A549 (cell line): ENCODE results near the gene S100A4. TPM values are rescaled to one million over a fixed set of nuclear protein-coding genes. Genes with fewer than 3 reads are reported as not detected.
"Not testable (repeated sequence)": the region's sequence is repeated elsewhere in the genome, so short reads cannot be mapped to it uniquely, and the experiment has no call there.

ENCODE experiments used
- ATAC-seq, 2 experiments: fragments of 200-7000 bp in 1 of 2; fragments of >200 bp in 1 of 2; cut with Nextera tagmentation in 1 of 2; cut with Tn5 transposase in 1 of 2; 3 replicates each; pipeline versions ENCODE4 v1.8.0 to v1.9.1; 2018 to 2020; ENCODE audit warnings: mild to moderate bottlenecking in 1 of 2, moderate library complexity in 1 of 2
- CTCF ChIA-PET: fragments of 300-600 bp; sonication (Branson Sonifier 250); formaldehyde crosslinking; extraction: SDS; loops from one replicate; lab custom pipeline; 2021; ENCODE audit warnings: antibody characterized with exemption, inconsistent platforms; lab: Yijun Ruan, JAX
- POLR2A ChIA-PET: fragments of 350-600 bp; formaldehyde crosslinking; extraction: SDS; loops from one replicate; lab custom pipeline; 2021; ENCODE audit warnings: antibody characterized with exemption, inconsistent platforms; lab: Yijun Ruan, JAX
- DNase-seq, 2 experiments: peaks; one replicate each; pipeline versions ENCODE4 v3.0.0 to v3.0.0-alpha.2; 2011 to 2016; ENCODE audit warnings: low read depth in 1 of 2, low spot score in 1 of 2
- FAIRE-seq: peaks from 2 replicates; lab custom pipeline; 2011; peaks lifted over from hg19 to GRCh38; lab: Jason Lieb, UNC
- H3K27ac ChIP-seq, 2 experiments: fragments of >200 bp; sonication (Bioruptor Twin); formaldehyde crosslinking; 3 replicates each; pipeline ENCODE4 v1.5.1; 2016 to 2017
- H3K4me1 ChIP-seq: fragments of >200 bp; sonication (Bioruptor Twin); formaldehyde crosslinking; 3 replicates; pipeline ENCODE4 v1.6.1; 2016
- H3K4me2 ChIP-seq: fragments of >200 bp; sonication (Bioruptor Twin); formaldehyde crosslinking; 3 replicates; pipeline ENCODE4 v1.6.1; 2016
- H3K4me3 ChIP-seq: fragments of >200 bp; sonication (Bioruptor Twin); formaldehyde crosslinking; 3 replicates; pipeline ENCODE4 v1.5.1; 2016
- H3K9me3 ChIP-seq: fragments of >200 bp; sonication (Bioruptor Twin); formaldehyde crosslinking; 3 replicates; pipeline ENCODE4 v1.6.1; 2016
- CBX2 ChIP-seq: fragments of 200-600 bp; sonication (generic); IDR thresholded peaks from 2 replicates; pipeline ENCODE4 v1.6.1; 2016; ENCODE audit warnings: low read depth, mild to moderate bottlenecking, borderline replicate concordance
- CEBPB ChIP-seq, 2 experiments: fragments of >200 bp in 1 of 2; sonication (Bioruptor Twin) in 1 of 2; formaldehyde crosslinking in 1 of 2; IDR thresholded peaks; 2 replicates each; pipeline ENCODE4 v1.6.1; 2012 to 2016
- EP300 ChIP-seq, 2 experiments: fragments of >200 bp; sonication (Bioruptor Twin); formaldehyde crosslinking; IDR thresholded peaks; 2 replicates in 1 of 2; 3 replicates in 1 of 2; pipeline ENCODE4 v1.6.1; 2016 to 2017
- FOSB ChIP-seq: fragments of 250-450 bp; sonication (Bioruptor Pico); IDR thresholded peaks from 2 replicates; pipeline ENCODE4 v1.5.0; 2020; ENCODE audit warnings: mild to moderate bottlenecking, moderate library complexity
- HDAC2 ChIP-seq: fragments of 200-600 bp; sonication (generic); IDR thresholded peaks from 2 replicates; pipeline ENCODE4 v1.6.1; 2016
- HEYL ChIP-seq: fragments of 250-450 bp; sonication (Bioruptor Pico); IDR thresholded peaks from 2 replicates; pipeline ENCODE4 v1.8.0; 2021; ENCODE audit warnings: mild to moderate bottlenecking, moderate library complexity
- HMGXB4 ChIP-seq: fragments of 250-450 bp; sonication (Bioruptor Pico); IDR thresholded peaks from 2 replicates; pipeline ENCODE4 v1.5.0; 2021; ENCODE audit warnings: mild to moderate bottlenecking, moderate library complexity, borderline replicate concordance
- MAZ ChIP-seq: fragments of 150-350 bp; IDR thresholded peaks from 2 replicates; pipeline ENCODE4 v1.6.1; 2014; ENCODE audit warnings: antibody characterized with exemption, low read depth, low read length, borderline replicate concordance
- WGBS: methylation state at CpG from one replicate; pipeline ENCODE4 v1.1.6; 2017; ENCODE audit errors: missing lambda C conversion rate; 5-methylcytosine and 5-hydroxymethylcytosine counted together
- polyA plus RNA-seq, 4 experiments: library from polyadenylated mRNA; depleted of rRNA in 3 of 4; stranded (reverse); fragments of >200 nt; fragmentation: RNase III in 1 of 4; extraction: RNeasy Plus Mini Kit Qiagen cat#74134 plus additional on column Dnase treatment in 1 of 4; gene quantifications; 2 replicates in 3 of 4; 3 replicates in 1 of 4; pipeline ENCODE4 v1.2.3, GENCODE V29; 2011 to 2017
- TF ChIP-seq, protein P1 (sequence below): fragments of 450-650 bp; IDR thresholded peaks from 2 replicates; pipeline ENCODE4 v1.6.1; 2014; ENCODE audit warnings: antibody characterized with exemption

The S100A4 gene
- polyA plus RNA-seq, 2 of the 4 experiments (the other 2 are of a cell fraction) = 590 to 2,584 TPM

GRCh38 chr1:153525088-153525728, 20.4 kb downstream of the S100A4 start (continued):
- TF ChIP-seq, protein P1, sequence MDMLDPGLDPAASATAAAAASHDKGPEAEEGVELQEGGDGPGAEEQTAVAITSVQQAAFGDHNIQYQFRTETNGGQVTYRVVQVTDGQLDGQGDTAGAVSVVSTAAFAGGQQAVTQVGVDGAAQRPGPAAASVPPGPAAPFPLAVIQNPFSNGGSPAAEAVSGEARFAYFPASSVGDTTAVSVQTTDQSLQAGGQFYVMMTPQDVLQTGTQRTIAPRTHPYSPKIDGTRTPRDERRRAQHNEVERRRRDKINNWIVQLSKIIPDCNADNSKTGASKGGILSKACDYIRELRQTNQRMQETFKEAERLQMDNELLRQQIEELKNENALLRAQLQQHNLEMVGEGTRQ = no peak
- TF ChIP-seq CEBPB (IDR thresholded peaks at IDR 0.05) (no peak), FOSB (CRISPR knock-in tag) (no peak), HDAC2 (no peak), HEYL (CRISPR knock-in tag) (no peak)

- FAIRE-seq, POLR2A ChIA-PET, H3K27ac ChIP-seq, H3K4me3 ChIP-seq, ATAC-seq, H3K4me1 ChIP-seq, H3K9me3 ChIP-seq, DNase-seq, H3K4me2 ChIP-seq: not testable (repeated sequence)
- CTCF ChIA-PET = interaction anchor here (3.3 to 7.2 kb wide), 4 partner anchors 11 to 106 kb away, joined by 18 to 91 read pairs (median 40); partner anchors contain the start of genes S100A1, S100A13 and S100A6
- 76% methylated on average over 14 of the region's 14 CpGs for WGBS
Measured at GRCh38 chr1:153522353-153523048, 23.1 kb downstream of the S100A4 start.

DNA sequence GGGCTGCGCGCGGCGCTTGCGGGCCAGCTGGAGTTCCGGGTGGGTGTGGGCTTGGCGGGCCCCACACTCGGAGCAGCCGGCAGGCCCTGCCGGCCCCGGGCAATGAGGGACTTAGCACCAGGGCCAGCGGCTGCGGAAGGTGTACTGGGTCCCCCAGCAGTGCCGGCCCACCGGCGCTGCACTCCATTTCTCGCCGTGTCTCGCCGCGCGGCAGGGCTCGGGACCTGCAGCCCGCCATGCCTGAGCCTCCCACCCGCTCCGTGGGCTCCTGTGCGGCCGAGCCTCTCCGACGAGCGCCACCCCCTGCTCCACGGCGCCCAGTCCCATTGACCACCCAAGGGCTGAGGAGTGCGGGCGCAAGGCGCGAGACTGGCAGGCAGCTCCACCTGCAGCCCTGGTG, 23.8 kb downstream of the S100A4 start:
- WGBS = 96% methylated on average over 20 of the region's 37 CpGs
- ATAC-seq, H3K4me1 ChIP-seq, H3K4me2 ChIP-seq, H3K4me3 ChIP-seq, DNase-seq, FAIRE-seq, H3K9me3 ChIP-seq, H3K27ac ChIP-seq: not testable (repeated sequence)
- CTCF ChIA-PET = interaction anchor here (0.6 to 7.2 kb wide), 6 partner anchors 10 to 170 kb away, joined by 4 to 91 read pairs (median 26); partner anchors contain the start of genes S100A1, S100A13 and S100A6
- POLR2A ChIA-PET = interaction anchor here (1.6 kb wide), 1 partner anchor 11 kb away, joined by 5 read pairs; no protein-coding TSS in a partner anchor

DNA sequence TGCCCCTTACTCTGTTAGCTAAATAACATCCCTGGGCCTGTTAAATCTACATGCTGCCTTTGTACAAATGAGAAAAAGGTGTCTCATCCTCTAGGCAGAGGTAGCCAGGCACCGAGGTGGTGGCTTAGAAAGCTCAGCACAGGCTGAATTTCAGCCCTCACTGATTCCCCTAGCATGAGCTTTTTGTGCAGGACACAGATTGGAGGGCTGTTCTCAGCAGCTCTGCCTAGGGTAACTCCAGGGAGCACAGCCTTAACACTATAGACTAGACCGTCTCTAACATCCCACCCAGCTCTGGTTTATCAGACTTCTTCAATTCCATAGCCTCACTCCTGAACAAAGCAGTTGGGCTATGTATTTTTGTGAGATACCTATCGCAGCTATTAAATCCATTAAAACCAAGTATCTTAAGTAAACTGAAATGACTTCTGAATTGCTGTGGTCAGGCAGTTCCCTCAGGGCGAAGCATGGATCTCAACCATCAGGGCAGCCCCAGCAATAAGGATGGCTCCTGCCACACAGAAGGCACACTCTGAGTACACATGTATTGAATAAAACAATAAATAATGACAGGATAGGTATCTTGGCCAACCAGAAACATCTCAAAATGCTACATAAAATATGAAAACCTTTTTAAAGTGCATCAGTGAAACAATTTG, 24.7 kb downstream of the S100A4 start:
- 86% methylated on average over 4 of the region's 4 CpGs for WGBS
- CTCF ChIA-PET = interaction anchor here (0.6 to 7.2 kb wide), 16 partner anchors 9 to 813 kb away, joined by 3 to 91 read pairs (median 4); partner anchors contain the start of genes S100A1, S100A13 and S100A6
- Histone ChIP-seq H3K4me1 (peaks cover 6% of the 10 kb centered on the region), H3K9me3 (no peaks in the 10 kb centered on the region), H3K27ac (0 out of 6 replicates have a peak overlapping the region, but pooled peaks of 1 of the 2 experiments have one; percentile 2), H3K4me3 (no peak overlapping the region), H3K4me2 (no peak overlapping the region)
- FAIRE-seq (no peak), DNase-seq (no peak), ATAC-seq (peak; percentile 23 to 32; a peak in 3 of 6 replicates)
- POLR2A ChIA-PET = interaction anchor here (1.1 to 1.6 kb wide), 3 partner anchors 12 to 106 kb away, joined by 3 to 5 read pairs (median 4); partner anchors contain the start of gene S100A13
- TF ChIP-seq MAZ = no peak
- no peak for TF ChIP-seq EP300 (IDR thresholded peaks at IDR 0.05)
- TF ChIP-seq CBX2 = no peak
- no peak for TF ChIP-seq HMGXB4 (CRISPR knock-in tag)
- no peak for TF ChIP-seq HEYL (CRISPR knock-in tag)

DNA sequence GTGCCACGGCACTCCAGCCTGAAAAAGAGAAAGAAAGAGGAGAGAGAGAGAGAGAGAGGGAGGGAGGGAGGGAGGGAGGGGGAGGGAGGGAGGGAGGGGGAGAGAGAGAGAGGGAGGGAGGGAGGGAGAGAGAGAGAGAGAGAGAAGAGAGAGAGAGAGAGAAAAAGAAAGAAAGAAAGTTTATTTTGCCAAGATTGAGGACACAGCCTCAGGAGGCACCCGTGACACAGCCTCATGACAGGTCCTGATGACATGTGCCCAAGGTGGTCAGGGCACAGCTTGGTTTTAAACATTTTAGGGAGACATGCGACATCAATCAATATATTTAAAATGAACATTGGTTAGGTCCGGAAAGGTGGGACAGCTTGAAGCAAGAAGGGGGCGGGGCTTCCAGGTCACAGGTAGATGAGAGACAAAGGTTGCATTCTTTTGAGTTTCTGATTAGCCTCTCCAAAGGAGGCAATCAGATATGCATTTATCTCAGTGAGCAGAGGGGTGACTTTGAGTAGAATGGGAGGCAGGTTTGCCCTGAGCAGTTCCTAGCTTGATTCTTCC, 25.4 kb downstream of the S100A4 start:
- not testable (repeated sequence) for H3K27ac ChIP-seq, ATAC-seq, FAIRE-seq, DNase-seq, H3K9me3 ChIP-seq, H3K4me2 ChIP-seq, H3K4me3 ChIP-seq
- CTCF ChIA-PET = interaction anchor here (0.7 to 7.2 kb wide), 15 partner anchors 9 to 278 kb away, joined by 3 to 91 read pairs (median 4); partner anchors contain the start of genes S100A1, S100A13 and S100A6
- 90% methylated on average over 5 of the region's 5 CpGs for WGBS
- H3K4me1 ChIP-seq = peaks cover 13% of the 10 kb centered on the region
- POLR2A ChIA-PET = interaction anchor here (0.6 to 1.6 kb wide), 4 partner anchors 13 to 107 kb away, joined by 3 to 5 read pairs (median 4); partner anchors contain the start of gene S100A13
